ENCODE data around the gene GPR32.
"Not testable (repeated sequence)": the region's sequence is repeated elsewhere in the genome, so short reads cannot be mapped to it uniquely, and the experiment has no call there.

Gene GPR32, protein sequence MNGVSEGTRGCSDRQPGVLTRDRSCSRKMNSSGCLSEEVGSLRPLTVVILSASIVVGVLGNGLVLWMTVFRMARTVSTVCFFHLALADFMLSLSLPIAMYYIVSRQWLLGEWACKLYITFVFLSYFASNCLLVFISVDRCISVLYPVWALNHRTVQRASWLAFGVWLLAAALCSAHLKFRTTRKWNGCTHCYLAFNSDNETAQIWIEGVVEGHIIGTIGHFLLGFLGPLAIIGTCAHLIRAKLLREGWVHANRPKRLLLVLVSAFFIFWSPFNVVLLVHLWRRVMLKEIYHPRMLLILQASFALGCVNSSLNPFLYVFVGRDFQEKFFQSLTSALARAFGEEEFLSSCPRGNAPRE

DNA sequence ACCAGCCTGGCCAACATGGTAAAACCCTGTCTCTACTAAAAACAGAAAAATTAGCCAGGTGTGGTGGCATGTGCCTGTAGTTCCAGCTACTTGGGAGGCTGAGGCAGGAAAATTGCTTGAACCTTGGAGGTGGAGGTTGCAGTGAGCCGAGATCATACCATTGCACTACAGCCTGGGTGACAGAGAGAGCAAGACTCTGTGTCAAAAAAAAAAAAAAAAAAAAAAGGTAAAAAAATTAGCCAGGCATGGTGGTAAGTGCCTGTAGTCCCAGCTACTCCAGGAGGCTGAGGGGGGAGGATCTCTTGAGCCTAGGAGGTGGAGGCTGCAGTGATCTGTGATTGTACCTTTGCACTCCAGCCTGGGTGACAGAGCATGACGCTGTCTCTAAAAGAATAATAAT, at the start of gene GPR32:
Gene GPR32 (plus strand): TSS at position 301 of the 400 bp plus-strand sequence. CDS start 137 bp downstream, outside the sequence.
- DNase-seq, result not testable (repeated sequence)

DNA sequence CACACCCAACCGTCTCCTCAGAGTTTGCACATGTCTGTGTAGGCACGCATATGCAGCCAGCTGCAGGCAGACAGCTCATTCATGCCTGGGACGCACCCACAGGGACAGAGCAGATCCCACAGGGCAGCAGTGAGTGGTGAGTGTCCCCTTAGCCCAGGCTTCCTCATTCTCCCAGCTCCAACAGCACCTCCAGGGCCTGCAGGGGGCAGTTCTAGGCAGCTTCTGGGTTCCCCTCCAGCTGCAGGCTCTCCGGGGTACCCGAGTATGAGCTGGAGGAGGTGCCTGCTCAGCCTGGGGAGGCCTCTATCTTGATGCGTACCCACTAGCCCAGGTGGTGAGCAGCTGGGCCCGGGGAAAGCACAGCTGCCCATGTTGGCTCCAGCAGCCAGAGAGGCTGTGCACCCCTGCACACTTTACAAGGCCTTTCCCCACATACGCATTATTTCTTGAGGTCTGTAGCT, 49.3 kb upstream of the GPR32 start:
- no peak for DNase-seq

DNA sequence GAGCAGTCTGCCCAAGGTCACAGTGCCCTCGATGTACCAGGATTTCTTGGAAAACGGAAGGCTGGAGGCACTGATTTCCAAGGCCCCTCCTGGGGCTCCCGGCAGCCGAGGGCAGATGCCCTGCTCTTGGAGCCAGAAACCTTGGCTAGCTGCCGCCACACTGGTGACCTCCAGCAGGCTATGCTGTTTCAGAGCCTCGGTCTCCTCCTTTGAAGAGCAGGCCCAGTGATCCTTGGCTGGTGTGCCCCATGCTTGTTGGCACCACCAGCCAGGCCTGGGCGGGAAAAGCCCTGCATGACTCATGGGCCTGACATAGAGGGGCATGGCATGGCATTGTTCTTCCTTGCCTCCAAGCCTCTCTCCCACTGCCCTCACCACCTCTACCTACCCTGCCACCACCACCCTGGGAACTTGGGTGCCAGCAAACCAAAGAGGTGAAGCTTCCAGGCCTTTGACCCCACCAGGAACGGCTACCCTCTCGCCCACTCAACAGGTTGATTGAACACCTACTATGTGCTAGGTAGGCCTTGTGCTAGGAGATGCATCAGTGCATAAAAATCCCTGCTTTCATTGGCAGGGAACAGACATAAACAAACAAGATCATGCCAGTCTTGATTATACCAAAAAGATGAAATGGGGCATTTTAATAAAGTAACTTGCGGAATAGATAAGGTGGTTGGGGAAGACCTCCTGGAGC, 48.7 kb upstream of the GPR32 start:
- DNase-seq, result no peak

DNA sequence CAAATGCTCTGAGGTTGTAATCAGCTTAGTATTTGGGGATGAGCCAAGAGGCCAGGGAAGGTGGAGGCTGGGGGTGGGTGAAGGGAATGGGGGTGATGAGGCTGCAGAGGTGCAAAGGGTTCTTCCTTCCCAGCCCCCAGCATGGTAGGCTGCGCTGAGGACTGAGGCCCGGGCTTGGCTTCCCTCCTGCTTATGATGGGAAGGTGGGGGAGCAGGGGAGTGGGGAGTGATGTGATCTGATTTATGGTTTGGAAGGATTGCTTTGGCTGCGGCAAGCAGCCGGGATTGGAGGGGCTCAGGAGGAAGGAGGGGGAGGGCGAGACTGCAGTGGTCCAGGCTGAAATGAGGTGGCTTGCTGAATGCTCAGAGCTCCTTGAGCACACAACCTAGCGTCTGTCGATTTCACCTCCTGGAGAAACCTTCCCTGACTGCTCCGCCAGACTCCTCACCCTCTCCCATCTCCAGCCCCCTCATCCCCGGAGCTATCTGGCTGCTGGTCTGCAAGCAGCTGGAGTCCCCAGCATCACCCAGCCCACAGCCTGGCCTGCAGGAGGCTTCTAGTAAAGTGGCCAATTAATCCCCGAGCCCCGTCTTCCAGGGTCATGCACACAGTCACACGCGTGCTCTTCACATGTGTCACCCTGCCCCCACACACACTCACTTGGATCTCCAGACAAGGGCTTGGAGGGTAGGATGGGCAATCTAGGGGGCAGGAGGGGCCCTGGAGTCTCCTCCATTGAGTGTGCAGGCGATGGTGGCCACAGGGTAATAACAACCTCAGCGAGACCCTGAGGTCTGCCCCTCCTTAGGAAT, 47.9 kb upstream of the GPR32 start:
- DNase-seq, result no peak

DNA sequence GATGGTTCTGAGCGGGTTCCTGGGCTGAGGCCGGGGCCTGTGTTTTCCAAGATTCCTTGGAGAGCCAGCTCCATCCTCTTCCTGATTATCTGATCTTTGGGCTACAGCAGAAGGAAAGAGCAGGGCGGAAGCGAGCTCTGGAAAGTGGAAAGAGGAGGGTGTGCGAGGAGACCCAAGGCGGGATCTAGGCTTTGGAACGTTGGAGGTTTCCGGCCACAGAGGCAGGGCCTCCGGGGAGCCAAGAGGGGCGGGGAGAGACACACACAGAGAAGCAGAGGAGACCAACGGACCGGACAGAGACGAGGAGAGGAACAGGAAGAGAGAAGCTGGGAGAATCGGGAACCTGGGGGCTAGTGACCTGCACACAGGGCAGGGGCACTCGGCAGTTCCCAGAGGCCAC, 47.2 kb upstream of the GPR32 start, which contains the start of gene CLEC11A:
Gene CLEC11A (plus strand): TSS at position 296 of the 400 bp plus-strand sequence. CDS start 162 bp downstream, outside the sequence.
- DNase-seq, result no peak

DNA sequence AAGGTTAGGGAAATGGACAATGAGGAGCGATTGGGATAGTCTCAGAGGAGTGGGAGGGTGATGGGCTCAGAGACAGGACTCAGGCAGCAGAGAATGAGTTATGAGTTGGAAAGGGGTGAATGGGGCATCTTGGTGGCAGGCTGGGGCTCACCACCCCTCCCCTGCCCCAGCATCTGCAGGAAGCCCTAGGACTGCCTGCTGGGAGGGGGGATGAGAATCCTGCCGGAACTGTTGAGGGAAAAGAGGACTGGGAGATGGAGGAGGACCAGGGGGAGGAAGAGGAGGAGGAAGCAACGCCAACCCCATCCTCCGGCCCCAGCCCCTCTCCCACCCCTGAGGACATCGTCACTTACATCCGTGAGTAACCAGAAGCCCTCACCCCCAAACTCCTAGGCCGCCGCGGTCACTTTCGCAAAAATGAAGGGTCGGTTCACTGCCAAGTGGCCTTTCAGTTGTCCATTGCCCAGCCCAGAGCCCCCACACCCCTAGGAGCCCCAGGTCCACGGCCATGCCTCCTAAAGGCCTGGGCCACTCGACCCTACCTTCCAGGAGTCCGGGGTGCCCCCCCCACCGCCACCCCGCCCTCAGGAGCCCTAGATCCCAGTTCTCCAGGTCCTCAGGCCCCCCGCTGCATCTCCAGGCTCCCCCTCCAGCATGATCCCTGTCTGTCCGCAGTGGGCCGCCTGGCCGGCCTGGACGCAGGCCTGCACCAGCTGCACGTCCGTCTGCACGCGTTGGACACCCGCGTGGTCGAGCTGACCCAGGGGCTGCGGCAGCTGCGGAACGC, 46.3 kb upstream of the GPR32 start:
- DNase-seq, result no peak

DNA sequence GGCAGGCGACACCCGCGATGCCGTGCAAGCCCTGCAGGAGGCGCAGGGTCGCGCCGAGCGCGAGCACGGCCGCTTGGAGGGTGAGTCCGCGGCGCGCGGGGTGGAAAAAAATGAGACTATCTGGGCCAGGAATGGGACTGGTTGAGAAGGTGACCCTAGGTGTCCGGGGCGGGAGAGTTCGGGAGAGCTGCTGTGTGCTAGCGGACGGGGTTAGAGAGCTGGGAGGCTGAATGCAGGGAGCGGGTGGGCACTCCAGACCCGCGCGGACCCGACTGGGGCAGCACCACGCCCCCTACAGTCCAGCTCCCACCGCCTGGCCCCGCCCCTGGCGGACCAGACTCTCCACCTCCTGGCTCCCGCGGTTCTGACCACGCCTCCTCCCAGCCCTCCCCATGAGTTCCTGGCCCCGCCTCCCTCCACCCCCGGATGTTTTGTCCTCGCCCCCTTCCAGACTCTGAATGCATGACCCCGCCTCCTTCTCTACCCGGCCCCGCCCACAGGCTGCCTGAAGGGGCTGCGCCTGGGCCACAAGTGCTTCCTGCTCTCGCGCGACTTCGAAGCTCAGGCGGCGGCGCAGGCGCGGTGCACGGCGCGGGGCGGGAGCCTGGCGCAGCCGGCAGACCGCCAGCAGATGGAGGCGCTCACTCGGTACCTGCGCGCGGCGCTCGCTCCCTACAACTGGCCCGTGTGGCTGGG, 45.6 kb upstream of the GPR32 start:
- DNase-seq, result no peak

DNA sequence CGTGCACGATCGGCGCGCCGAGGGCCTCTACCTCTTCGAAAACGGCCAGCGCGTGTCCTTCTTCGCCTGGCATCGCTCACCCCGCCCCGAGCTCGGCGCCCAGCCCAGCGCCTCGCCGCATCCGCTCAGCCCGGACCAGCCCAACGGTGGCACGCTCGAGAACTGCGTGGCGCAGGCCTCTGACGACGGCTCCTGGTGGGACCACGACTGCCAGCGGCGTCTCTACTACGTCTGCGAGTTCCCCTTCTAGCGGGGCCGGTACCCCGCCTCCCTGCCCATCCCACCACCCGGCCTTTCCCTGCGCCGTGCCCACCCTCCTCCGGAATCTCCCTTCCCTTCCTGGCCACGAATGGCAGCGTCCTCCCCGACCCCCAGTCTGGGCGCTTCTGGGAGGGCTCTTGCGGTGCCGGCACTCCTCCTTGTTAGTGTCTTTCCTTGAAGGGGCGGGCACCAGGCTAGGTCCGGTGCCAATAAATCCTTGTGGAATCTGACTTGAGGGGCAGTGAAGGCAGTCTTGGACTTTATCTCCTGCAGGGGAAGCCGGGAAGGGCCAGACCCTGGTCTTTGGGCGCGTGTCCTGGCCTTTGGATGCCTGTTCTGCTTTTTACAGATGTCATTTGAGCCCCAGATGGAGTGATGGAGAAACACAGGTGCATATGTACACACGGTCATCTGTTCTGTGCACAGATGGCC, 44.9 kb upstream of the GPR32 start:
- no peak for DNase-seq

DNA sequence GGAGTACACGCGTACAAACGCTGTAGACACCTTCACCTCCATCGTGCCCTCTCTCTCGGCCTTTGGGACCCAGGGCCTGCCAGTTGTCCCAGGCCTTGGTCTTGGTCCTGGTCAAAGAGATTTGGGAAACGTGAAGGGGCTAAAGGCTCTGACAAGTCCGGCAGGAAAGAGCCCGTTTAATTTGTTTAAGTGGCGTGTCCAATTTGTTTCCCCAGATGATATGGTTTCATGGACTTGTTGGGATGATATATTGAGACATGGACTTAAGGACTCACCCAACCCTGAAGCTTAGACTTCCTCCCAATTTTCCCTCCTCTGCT, 44.4 kb upstream of the GPR32 start:
- DNase-seq, result no peak

DNA sequence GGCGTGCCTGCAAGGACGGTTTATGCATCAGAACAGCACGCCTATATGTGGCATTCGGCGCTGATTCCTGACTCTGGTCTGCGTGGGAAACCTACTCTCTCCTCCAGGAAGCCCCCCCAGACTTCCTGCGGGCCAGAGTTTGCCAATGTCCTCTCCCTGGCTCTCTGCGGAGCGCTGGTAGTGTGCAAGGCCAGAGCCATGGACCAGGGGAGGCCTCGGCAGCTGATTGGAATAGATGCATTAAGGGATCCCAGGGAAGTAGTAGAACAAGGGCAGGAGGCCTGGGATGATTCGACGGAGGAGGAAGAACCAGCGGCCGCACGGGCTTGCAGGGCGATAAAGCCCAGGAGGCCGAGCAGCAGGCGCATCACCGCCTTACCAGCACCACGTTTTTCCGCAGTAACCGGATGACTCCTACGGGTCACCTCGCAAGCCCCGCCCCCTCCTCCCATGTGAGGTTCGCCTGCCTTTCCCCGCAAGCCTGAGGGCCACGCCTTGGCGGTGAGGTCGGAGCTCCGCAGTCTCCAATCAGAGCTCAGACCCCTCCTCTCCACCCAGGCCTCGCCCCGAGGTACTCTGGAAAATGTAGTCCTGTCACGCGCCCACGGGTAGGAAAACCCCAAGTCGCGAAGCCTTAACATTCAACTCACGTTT, 42.1 kb upstream of the GPR32 start:
- DNase-seq, result no peak

DNA sequence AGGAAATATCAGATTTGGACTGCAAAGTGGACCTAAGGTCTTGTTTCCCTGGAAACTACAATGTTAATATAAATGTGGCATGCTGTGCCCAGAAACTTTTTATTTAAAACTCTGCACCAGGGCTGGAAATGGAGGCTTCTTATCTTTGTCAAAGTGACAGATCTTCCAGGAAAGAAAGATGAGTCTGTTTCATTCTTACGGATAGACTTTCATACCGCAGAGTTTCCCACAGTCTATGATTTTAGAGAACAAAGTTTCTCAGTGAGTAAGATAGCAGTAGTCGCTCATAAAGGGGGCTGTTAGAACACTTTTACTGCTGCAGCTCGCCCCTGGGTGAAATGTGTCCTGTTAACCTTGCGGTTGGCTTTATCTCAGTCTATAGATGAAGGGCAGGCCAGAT, 40.4 kb upstream of the GPR32 start:
- no peak for DNase-seq

DNA sequence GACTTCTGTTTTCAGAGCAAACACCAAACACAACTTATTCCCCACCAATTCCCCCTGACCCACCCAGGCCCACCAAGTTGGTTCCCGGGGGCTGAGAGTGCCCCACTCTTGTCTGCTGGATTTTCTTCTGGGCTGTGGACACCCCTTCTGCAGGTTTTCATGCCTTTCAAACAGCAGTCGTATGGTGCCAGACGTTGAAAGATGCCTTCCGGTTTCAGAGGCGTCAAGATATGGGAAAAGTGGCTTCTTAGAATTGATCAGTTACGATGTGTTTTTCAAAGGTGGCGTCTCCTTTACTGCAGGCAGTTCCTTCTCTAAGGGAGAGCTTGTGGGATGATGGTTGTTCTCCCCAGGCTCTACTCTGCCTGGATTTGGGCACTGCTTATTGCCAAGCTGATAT, 34.4 kb upstream of the GPR32 start:
- DNase-seq, result no peak

DNA sequence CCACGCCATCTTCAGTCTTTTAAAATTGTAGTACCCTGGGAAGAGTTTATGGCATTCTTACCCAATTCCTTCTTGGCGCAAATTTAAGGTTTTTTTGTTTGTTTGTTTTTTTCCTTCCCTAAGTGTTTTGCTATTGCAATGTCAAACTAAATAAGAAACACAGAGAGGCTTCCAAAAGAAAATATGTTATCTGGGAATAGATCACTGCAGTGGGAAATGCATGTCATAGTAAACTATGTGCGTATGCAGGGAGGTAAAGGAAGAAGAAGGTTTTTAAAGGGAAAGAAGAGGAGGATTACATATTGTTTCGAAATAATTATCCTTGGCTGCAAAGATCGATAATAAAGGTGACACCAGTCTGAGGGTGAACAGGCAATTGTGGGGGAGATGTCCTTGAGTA, 33.9 kb upstream of the GPR32 start:
- DNase-seq, result no peak

DNA sequence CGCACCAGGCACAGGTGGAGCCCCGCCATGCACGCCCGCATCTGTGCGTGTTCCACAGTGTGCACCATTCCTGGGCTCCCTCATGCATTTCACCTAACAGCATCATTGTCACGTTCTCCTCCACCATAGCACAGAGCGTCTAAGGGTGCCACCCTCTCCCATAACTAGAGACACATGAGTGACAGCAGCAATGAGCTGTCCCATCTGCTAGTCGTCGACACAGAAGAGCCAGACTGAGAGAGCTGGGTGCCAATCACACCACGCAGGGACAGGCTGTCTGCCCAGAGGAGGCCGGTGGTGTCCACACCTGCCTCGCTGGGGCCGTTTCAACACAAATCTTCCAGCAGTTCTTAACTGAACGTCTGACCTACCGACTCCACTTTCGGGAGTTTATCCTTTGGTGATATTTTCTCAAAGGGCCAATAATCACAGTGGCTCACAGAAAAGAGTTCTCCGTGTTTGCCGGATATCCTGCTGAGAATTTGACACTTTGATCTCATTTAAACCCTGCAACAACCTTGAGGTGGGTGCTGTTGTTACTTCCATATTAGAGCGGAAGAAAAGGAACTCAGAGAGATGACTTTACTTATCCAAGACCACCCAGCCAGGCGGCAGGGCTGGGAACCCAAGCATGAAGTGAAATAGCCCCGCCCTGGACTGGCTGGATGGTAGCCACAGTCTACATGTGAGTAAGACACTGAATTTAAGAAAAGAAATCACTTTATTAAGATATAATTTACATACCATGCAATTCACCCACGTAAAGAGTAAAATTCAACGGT, 30.9 kb upstream of the GPR32 start:
- DNase-seq, result no peak

DNA sequence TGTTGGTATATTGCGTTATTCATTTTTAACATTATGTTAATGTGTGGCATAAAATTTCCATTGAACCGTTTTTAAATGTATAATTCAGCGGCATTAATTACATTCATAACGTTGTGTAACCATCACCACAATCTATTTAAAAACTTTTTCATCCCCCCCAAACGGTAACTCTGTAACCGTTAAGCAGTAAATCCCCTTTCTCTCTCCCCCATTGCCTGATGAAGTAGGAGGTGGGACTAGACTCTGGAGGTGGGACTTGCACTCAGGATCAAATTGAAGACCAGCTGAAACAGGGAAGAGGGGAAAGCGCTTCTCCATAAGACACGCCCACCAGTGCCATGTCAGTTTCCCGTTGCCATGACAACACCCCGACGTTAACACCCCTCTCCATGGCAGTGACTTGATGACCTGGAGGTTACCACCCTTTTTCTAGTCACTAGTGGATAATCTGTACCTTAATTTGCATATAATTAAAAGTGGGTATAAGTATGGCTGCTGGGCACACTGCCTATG, 30.3 kb upstream of the GPR32 start:
- DNase-seq, result no peak

DNA sequence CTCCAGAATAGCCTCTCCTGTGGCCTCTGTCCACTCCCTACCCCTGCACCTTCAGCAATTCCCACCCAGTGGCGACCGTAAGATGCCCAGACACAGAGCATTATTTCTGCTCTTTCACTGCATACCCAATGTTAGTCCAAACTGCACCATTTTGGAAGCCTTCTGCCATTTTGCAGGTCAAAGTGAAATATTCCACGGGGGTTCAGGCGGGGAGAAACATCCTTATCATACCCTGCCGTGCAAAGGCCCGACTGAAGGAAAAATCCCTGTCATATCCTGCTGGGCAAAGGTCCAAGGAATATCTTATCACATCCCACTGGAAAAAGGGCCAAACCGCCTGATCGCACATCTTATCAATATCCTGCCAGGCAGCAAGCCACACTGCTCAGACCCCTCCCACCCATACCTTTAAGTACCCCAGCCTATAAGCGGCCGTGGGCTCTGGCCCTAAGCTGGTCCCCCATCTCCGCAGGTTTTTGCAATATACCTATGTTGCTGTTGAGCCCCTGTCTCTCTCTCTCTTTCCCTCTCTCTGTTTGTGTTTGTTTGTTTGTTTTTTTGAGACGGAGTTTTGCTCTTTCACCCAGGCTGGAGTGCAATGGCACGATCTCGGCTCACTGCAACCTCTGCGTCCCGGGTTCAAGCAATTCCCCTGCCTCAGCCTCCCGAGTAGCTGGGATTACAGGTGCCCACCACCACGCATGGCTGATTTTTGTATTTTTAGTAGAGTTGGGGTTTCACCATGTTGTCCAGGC, 28.9 kb upstream of the GPR32 start:
- no peak for DNase-seq

DNA sequence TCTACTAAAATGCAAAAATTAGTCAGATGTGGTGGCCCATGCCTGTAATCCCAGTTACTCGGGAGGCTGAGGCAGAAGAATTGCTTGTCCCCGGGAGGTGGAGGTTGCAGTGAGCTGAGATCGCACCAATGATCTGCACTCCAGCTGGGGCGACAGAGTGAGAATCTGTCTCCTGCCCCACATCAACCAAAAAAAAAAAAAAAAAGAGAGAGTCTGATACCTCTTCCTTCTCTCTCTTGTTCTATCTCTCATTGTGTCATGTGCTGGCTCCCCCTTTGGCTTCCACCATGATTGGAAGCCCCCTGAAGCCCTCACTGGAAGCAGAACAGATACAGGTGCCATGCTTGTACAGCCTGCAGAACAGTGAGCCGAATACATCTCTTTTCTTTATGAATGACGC, 26.7 kb upstream of the GPR32 start:
- DNase-seq, result no peak

DNA sequence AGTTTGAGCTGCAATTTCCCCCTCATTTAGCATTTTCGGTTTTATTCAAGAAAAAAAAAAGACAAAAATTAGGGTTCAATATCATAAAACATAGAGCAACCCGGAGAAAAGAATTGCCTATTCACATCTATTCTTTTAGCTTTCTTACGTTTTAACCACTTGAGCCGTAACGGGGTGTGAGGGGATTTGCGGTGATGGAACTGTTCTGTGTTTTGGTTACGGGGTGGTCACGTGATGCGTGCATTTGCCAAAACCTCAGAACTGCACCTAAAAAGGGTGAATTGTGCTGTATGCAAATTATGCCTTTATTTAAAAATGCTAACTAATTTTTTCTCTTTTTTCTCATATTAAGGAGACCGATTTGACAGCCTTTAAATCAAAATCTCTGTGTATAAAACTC, 25.0 kb upstream of the GPR32 start:
- no peak for DNase-seq

DNA sequence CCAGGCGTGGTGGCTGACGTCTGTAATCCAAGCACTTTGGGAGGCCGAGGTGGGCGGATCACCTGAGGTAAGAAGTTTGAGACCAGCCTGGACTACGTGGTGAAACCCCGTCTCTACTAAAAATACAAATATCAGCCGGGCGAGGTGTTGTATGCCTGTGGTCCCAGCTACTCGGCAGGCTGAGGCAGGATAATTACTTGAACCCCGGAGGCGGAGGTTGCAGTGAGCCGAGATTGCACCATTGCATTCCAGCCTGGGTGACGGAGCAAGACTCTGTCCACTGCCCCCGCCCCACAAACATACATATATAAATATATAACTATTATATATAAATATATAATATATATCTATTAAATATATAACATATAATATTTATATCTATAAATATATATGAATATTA, 23.1 kb upstream of the GPR32 start:
- DNase-seq, result not testable (repeated sequence)
